HS-27A (cell line): ENCODE measurements around the gene ISCU.
"Not testable (repeated sequence)": the region's sequence is repeated elsewhere in the genome, so short reads cannot be mapped to it uniquely, and the experiment has no call there.

ENCODE experiments used
- DNase-seq: peaks from one replicate; pipeline ENCODE4 v3.0.0-alpha.2; 2012; ENCODE audit warnings: low read depth, missing footprints

The ISCU gene

GRCh38 chr12:108589028-108589839, 26.8 kb downstream of the ISCU start:
- no peak for DNase-seq

GRCh38 chr12:108589840-108590229, 27.4 kb downstream of the ISCU start:
- DNase-seq: no peak

DNA sequence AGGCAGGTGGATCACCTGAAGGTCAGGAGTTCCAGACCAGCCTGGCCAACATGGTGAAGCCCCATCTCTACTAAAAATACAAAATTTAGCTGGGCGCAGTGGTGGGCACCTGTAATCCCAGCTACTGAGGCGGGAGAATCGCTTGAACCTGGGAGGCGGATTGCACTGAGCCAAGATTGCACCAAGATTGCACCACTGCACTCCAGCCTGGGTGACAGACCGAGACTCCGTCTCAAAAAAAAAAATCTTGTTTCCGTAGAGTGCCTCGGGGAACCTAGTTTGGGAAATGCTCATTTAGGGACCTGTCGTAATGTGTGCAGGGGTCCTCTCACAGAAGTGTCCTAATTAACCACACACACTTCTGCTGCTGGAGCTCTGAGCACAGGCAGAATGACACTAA, 28.1 kb downstream of the ISCU start:
- not testable (repeated sequence) for DNase-seq

DNA sequence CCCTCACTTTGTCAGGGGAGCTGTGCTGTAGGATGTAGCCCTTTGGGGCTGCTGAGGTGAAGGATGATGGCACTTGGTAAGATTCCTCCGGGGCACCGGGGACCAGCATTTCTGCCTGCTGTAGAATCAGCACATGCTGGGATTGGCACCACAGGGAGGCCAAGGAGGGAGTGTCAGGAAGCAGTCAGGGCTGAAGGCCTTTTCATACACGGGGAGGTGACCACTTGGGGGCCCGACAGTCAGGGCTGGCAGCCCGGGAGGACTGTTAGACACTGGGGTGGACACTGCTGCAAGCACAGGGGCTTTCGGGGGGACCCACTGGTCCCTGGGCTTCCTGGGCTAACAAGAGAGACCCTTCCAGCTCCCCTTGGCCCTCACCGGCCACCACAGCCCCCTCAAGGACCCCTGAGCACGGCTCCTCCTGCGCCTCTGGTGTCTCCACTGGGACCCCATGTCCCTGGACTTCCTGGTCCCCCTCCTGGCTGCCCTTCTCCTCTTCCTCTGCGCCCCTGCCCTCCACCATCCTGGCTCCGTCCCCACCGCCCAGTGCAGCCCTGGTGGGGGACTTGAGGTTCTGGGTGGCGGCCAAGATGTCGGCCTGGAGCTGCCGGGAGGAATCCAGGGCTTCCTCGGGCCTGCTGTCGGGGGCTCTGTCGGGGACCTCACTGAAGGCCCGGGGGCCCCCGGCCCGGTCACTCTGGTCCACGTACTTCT, 29.0 kb downstream of the ISCU start:
- no peak for DNase-seq

DNA sequence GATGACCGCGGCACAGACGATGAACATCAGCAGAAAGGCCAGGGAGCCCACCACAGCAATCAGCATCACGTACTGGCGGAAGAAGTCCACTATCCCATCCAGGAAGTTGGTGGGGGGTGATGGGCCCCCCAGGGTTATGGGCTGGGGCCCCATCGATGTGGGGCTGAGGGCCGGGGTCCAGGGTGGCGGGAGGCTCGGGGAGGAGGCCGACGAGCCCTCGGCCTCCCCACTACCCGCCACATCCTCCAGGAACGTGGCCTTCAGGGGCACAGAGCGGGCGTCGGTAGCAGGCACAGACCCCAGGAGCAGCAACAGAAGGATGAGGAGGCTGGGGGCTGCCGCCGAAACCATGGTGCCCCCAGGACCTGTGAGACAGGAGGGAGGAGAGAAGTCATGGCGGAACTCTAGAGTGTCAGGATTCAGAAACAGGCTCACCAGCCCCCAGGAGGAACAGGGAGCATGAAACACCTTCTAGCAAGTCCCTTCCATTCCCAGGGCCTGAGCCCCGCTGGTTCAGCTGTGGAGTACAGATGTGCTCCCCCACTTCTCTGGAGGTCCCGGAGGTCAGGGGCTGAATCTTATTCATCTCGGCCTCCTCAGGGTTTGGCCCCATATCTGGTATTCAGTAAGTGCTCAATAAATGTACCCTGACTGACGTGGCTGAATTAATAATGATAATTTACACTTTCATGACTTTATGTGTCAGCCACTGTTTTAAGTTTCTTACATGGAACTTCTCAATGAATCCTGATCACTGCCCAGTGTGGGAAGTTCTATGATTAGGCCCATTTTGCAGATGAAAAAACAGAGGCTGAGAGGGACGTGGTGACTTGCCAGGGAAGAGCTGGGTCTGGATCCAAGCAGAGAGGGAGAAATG, 29.9 kb downstream of the ISCU start:
- no peak for DNase-seq

GRCh38 chr12:108594323-108594903, 32.0 kb downstream of the ISCU start:
- no peak for DNase-seq

- DNase-seq: no peak
These were observed 32.7 kb downstream of the ISCU start for GRCh38 chr12:108594960-108595710.

DNA sequence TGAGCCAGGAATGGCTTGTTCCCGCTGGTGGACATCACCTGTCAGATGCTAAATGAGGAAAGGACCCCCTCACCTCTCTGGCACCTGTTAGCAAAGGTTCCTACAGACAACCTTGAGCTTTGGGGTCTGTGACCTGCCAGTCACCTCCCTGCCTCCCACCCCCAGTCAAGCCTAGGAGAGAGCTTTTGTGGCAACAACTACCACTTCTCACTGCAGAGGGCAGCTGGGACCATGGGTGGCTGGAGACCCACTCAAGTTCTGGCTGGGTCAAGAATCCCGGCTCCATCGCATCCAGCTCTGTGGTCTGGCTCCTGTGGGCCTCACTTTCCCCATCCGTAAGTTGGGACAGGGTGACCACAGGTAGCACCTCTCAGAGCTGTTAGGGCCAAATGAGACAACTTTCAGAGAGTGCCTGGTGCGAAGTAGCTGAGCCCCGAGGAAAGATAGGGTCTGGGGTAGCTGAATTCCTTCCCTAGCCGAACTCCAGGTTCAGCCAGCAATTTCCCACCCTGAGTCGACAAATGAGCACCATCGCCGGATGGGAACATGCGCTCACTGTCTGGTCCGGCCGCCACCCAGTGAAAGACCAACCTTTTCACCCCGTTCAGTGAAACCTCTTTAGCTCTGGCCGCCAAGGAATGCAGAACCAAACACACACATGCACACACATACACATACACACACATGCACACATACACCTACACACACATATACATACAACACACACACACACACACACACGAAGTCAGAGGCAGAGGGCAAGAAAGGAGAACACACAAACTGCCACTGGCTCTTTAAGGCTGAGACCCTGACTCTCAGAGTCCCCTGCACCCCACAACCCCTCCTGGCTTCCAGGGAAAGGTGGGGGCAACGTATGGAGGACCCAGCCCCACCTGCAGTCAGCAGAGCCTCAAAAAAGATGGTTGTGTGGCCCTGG, 33.6 kb downstream of the ISCU start:
- DNase-seq: no peak

GRCh38 chr12:108596854-108597558, 34.6 kb downstream of the ISCU start:
- DNase-seq: no peak

GRCh38 chr12:108597559-108598471, 35.4 kb downstream of the ISCU start, which contains the start of gene TMEM119:
TSS of gene TMEM119 (minus strand) at chr12:108598084. CDS start at chr12:108592383, 5,701 bp downstream.
- no peak for DNase-seq

DNA sequence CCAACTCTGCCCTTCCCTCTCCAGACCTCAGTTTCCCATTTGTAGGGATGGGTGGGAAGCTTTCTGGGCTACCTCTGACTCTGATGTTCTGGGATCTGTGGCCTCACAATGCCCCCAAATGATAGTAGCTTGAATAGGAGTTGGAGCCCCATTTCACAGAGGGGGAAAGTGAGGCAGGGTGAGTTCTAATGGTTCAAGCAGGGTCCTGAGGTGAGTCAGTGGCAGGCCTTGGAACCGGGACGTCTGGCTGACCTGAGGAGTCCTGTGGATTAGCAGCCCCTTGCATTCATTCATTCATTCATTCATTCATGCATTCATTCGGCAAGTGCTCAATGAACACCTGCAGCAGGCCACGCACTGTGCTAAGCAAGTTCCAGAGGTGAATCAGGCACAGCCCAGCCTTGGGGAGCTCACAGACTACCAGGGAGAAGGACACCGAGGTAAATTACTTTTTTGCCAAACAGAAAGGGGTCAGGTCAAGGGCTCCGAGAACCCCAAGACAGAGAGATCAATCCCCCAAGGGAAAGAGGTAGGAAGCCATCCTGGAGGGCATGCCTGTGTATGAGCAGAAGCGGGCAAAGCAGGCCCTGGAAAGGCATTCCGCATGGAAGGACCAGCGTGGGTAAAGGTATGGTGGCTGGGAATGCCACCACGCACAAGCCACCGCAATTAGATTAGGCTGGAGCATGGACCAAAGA, 36.3 kb downstream of the ISCU start:
- DNase-seq: no peak

DNA sequence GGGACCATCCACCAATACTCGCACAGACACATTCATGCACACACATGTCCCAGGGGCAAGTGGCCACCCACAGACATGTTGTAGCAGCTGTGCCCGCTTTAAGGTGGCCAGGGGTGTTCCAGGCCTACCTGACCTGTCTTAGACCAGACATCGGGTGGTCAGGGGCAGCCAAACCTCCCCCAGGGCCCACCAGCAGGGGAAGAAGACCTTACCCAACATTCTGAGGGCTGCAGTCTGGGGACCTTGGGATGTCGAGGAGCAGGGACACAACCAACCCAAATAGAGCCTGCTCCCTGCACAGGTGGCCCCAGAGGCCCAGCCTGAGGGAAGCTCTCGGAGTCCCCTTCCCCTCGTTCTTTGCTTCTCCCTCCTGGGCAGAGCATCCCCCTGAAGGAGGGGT, 37.1 kb downstream of the ISCU start:
- no peak for DNase-seq

DNA sequence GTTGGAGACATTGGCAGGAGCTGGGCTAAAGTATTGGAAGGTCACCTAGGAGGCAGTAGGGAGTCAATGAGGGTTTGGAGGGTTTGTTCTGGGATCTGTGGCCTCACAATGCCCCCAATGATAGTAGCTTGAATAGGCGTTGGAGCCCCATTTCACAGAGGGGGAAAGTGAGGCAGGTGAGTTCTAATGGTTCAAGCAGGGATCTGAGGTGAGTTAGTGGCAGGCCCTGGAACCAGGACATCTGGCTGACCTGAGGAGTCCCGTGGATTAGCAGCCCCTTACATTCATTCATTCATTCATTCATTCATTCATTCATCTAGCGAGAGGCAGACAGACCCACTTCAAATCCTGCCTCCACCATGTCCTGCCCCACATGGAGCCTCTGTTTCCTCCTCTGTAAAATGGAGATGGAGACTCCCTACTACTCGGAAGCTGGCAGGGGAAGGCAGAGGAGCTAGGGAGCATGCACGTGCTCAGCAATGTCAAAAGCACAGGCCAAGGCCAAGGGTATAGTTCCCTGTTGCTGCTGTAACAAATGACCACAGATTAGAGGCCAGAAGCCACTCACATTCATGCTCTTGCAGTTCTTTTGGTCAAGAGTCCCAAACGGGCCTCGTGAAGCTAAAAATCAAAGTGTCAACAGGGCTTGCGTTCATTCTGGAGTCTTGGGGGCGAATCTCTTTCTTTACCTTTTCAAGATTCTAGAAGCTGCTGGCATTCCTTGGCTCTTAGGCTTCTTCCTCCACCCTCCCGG, 37.7 kb downstream of the ISCU start:
- DNase-seq: no peak

DNA sequence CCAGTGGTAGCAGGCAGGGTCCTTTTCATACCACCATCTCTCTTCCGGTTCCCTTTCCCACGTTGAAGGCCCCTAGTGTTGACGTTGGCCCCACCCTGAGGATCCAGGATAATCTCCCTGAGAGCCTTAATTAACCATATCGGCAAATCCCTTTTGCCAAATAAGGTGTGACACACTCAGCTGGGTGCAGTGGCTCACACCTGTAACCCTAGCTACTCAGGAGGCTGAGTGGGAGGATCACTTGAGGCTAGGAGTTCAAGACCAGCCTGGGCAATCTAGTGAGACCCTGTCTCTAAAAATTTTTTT, 38.3 kb downstream of the ISCU start:
- no peak for DNase-seq

DNA sequence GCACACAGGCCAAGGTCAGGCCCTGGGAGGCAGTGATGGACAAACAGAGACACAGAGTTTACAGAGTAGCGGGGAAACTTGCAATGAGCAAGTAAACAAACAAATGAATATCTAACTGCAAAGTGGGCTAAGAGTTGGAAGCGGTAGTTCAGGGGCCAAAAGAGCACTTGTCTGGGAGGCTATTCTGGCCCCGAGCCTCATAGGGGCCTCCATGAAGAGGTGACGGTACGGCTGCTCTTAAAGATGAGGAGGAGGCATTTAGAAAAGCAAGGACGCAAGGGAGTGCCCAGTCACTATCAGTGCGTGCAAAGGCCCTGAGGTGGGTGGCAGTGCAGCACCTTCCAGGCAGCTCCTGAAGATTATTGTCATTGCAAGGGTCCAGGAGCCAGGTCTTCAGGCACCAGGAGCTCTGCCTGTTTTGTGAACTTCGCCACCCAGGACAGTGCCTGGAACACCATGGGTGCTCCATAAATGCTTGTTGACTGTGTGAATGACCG, 39.9 kb downstream of the ISCU start:
- no peak for DNase-seq

- no peak for DNase-seq
These were observed 40.7 kb downstream of the ISCU start for GRCh38 chr12:108602976-108603704.
